Measurements from ENCODE around the gene TGFB1. TPM values are rescaled to one million over a fixed set of nuclear protein-coding genes. Genes with fewer than 3 reads are reported as not detected.
"Not testable (repeated sequence)": the region's sequence is repeated elsewhere in the genome, so short reads cannot be mapped to it uniquely, and the experiment has no call there.

The TGFB1 gene
- total RNA-seq, 1 donor from 2014 or later = 176 TPM

DNA sequence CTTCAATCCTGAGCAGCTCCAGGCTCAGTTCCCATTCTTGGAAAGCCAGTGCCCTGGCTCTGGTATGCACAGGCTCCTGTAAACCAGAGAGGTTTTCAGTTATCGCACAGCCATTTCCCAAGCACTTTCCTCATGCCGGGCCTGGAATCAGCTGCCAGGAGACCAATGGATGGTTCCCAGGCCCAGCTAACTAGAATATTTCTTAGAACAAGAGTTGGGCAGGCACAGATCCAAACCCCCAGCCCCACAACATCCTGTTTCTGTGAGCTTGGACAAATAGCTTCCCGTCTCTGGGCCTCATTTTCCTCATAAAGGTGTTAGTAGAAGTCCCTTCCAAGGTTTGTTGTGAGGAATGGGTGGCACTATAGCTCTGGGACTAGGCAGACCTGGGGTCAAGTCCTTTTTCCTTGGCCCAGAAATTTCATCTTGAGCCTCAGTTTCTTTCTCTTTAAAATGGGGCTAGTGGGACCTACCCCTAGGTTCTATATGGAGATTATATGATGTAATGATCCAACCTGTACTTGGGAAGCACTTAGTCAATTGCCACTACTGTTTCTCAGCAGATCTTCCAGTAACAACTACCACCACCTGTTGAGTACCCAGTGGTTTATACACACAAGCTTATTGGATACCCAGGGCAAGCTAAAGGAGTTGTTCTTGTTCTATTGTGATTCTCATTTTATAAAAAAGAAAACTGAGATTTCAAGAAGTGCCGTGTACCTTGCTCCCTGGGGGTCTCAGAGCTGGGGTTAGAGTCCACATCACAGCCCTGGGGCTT lies 48.8 kb downstream of the TGFB1 start:
- no peak for DNase-seq (ENCODE audit: extremely low read depth, low read depth, low spot score)

DNA sequence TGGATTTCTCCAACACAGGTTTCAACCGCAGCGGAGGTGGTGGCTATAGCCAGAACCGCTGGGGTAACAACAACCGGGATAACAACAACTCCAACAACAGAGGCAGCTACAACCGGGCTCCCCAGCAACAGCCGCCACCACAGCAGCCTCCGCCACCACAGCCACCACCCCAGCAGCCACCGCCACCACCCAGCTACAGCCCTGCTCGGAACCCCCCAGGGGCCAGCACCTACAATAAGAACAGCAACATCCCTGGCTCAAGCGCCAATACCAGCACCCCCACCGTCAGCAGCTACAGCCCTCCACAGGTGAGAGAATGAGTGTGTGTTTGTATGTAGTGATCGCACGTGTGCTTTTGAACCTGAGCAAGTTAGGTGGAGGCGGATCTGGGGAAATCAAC lies 49.8 kb downstream of the TGFB1 start:
- DNase-seq (ENCODE audit: extremely low read depth, low read depth, low spot score) = no peak

DNA sequence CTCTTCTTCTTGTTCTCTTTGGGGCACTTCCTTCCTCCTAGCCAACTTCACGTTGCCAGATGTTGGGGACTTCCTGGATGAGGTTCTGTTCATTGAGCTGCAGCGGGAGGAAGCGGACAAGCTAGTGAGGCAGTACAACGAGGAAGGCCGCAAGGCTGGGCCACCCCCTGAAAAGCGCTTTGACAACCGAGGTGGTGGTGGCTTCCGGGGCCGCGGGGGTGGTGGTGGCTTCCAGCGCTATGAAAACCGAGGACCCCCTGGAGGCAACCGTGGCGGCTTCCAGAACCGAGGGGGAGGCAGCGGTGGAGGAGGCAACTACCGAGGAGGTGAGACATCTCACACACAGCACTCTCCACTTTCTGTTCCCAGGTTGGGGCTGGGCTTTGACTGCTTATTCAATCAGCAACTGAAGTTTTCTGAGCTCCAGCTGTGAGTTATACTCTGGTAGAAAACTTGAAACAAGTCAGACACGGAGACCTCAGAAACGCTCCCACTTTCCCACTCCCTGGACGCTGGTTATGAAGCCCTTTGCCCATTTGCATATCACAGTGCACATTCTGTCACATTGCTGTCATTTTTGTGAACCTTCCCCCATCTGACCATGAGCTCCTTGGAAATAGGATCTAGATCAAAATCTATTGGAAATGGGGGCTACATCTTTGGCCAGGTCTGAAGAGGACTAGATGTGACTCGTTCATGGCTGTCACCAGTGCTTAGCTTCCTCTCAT lies 50.9 kb downstream of the TGFB1 start:
- DNase-seq (ENCODE audit: extremely low read depth, low read depth, low spot score) = no peak

DNA sequence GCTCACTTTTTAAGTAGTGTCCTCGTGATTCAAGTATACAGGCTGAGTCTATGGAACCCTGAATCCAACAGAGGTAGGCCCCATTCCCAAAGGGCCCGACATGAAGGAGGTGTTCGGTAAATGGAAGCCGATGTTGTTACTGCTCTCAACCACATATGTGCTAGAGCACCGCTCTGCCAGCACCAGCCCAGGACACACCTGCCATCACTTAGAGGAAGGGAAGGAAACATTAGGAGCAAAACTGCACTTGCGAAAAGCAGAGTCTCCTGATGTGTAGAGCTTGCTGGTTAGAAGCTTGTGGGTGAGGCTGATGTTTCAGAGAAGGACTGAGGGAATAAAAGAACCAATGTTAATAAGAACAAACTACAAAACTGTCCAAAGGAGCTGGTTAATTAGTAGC lies 53.2 kb downstream of the TGFB1 start:
- DNase-seq (ENCODE audit: extremely low read depth, low read depth, low spot score) = no peak

DNA sequence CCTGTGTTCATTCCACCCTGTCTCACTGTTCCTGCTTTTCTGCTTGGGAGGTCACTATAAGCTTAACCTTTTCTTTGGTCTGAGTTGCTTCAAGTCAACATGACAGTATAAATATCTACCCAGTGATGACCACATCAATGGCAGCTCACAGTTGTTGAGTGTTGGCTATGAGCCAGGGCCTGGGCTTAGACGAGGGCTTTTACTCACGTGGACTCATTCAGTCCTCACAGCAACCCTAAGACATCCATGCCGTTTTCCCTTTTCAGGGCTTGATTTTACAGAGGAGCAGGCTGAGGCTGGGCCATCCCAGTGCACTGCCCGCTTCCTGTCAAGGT lies 54.0 kb downstream of the TGFB1 start:
- no peak for DNase-seq (ENCODE audit: extremely low read depth, low read depth, low spot score)

DNA sequence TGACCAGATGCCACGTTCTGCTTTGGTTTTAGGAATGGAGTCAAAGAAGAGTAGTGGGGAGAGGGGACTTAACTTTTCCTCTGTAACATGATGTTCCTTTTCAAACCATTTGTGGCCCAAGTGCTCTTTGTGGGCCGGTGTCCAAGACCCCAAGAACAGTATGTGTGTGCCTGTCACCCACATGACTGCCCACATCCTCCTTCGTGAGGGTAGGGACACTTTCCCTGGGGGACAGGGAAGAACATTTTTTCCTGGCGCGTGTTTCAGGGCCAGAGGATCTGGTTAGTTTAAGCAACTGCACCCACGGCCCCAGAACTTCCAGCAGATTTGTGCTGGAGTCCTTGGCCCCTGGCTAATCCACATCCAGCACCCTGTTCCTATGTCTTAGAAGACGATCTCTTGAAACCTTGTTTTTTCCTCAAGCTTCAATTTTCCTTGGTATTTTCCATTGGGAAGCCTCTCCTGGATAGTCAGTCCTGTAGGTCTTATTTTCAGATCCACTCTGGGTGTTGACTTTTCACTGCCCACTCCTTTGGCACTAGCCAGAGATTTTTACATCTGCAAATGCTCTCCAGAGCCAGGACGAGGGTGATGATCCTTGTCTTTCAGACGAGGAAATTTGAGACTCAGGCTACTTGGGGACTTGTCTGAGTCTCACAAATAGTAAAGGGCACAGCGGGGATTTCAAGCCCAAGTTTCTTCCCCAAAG lies 54.5 kb downstream of the TGFB1 start:
- no peak for DNase-seq (ENCODE audit: extremely low read depth, low read depth, low spot score)

DNA sequence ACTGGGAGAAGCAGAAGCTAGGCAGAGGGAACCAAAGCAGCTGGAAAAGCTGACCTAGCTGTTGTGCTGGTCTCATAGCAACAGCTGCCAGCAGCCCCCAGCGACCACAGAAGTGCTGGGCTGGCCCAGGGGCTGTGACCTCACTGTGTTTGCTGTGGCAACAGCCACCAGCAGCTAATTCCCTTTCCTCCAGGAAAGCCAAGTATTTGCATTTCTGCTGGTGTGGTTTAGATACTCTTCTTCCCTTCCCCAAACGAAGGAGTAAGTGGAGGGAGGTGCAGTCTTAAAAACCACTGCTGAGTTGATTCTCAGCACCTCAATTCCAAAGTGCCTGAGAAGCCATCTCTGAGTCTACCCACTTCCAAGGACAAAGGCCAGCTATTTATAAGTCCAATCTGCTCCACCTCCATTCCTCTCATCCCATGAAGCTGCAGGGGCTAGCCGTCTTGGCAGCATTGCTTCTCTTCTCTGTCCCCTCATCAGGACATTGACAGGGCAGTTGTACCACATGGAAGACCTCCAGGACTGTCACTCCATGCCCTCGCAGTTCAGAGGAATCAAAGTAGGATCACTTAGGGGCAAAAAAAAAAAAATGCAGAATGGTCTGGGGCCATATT lies 55.3 kb downstream of the TGFB1 start:
- DNase-seq (ENCODE audit: extremely low read depth, low read depth, low spot score) = no peak

DNA sequence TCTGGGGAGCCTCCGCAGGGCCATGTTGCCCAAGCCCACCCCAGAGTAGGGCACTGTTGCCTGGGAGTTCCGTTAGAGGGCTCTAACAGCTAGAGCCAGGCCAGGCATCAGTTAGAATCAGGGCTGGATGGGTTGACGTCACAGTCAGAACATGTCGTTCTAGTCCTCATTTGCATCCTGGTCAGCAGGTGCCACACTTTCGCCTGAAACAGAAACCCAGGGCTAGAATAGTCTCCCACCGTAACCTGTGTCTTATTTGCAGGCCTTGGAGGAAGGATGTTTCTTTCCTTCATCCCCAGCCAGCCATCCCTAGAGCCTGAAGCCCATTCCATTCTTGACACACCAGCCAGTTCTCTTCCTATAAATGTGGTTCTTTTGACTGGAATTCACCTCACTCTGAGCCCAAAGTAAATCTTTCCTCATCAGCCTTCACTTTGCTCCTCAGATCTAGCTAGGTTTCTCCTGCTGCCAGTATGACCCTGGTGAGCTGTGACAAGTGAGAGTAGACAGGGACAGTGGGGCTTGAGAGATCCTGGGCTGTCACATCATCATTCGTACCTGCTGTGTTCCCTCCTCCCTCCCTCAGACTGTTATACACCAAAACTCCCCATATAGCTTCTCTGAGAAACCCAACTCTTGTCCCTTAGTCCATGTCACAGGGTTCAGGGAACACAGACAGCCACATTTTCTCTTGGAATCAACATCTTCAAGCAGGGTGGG lies 55.9 kb downstream of the TGFB1 start:
- no peak for DNase-seq (ENCODE audit: extremely low read depth, low read depth, low spot score)

DNA sequence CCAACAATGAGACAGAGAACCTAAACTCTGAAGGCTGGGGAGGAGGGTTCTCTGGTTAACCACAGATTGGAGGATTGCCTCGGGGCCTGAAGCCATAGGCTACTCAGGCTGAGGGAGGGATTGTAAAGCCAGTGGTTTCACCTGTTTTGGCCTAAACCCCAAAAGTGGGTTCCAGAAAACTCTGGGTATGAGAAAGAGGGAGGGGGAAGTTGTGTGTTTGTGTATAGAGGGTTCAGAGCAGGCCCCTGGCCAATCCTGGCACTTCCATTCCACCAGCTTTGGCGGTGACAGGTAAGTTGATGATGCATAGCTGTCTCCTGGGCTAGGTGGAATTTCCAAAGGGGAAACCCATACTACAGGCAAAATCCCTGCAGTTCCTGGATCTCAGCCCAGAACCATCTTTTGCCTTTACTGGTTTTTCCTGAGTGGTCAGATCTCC lies 57.3 kb downstream of the TGFB1 start:
- no peak for DNase-seq (ENCODE audit: extremely low read depth, low read depth, low spot score)

DNA sequence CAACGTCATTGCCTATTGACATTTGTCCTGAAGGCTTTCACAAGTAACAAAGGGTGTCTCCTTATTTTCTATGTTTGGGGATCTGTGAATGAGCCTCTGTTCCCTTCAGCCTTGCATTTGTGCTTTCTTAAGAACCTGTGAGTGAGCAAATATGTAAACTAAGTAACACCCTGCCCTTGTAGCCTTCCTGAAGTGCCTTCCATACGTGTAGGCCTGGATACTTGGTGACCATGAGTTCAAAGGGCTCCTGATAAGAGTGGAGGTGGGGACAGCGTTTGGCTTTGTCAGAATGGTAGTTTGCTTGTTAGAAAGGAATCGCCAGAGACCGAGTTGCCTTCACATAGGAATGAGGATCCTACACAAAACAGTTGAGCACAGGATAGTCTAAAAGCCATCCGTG lies 58.2 kb downstream of the TGFB1 start:
- no peak for DNase-seq (ENCODE audit: extremely low read depth, low read depth, low spot score)

DNA sequence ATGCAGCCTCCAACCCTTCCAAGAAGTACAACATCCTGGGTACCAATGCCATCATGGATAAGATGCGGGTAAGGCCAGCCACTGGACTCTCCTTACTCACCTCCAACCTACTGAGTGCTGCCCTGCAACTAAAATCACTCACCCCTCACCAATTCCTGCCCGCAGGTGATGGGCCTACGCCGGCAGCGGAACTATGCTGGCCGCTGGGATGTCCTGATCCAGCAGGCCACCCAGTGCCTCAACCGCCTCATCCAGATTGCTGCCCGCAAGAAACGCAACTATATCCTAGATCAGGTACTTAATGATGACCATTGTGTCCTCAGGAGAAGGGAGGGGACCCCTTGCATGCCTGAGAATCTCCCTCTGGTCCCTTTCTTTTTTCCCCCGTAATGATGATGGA lies 59.3 kb downstream of the TGFB1 start:
- no peak for DNase-seq (ENCODE audit: extremely low read depth, low read depth, low spot score)

DNA sequence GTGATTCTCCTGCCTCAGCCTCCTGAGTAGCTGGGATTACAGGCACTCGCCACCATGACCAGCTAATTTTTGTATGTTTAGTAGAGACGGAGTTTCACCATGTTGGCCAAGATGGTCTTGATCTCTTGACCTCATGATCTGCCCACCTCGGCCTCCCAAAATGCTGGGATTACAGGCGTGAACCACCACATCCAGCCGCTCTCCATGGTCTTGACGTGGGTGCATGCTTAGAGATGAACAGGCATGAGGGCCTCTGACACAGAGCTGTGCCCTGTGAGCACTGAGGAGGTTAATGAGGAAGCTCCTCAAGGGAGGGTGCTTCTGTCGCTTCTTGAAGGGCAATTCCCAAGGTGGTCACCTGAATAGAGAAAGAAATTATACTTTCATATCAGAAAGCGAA lies 63.9 kb downstream of the TGFB1 start:
- DNase-seq (ENCODE audit: extremely low read depth, low read depth, low spot score) = not testable (repeated sequence)

DNA sequence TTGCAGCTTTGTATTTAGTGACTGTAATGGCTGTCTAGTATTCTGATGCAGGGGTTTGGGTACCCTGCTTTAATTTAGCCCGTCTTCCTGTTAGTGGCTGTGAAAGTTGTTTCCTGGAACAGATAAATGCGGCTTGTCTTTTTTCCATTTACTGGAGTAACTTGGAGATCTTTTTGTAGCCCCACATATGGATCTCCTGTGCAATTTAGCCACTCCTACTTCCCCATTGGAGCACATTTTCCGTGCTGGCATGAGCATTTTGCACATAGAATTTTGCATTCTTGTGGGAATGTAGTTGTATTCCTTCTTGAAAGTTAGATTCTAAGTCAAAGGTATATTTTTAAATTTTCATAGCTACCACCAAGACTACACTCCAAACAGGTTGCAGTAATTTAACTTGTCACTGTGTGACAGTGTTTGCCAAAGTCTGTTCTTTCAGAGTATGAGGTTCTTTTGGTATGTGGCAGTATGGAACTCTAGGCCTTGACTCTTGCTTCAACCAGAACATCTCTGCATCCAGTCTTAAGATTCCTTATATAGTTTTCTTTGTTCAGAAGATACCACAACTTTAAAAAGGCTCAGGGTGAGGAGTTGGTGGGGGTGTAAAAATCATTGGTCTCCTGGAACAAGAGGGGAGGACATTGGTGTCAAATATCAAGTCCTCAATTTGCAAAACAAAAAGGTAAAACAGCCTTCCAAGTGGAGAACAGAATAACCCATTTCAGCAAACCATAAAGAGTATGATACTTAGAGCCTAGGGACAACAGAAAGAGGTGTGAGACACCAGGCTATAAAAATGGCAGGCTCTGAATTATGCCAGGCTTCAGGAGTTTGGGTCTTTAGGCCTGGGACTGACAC lies 64.8 kb downstream of the TGFB1 start:
- no peak for DNase-seq (ENCODE audit: extremely low read depth, low read depth, low spot score)

Other genes with a start within 250 kb of the TGFB1 start
- not detected in 2 replicates for gene CYP2F1, start 239.5 kb downstream of the TGFB1 start, total RNA-seq
- 0.88 and 9.1 TPM in 2 replicates for gene CYP2S1, start 160.7 kb downstream of the TGFB1 start, total RNA-seq
- 64.5 and 89.8 TPM in 2 replicates for gene AXL, start 134.7 kb downstream of the TGFB1 start, total RNA-seq
- 135 and 217 TPM in 2 replicates for gene HNRNPUL1, start 89.5 kb downstream of the TGFB1 start, total RNA-seq
- gene CCDC97, start 43.8 kb downstream of the TGFB1 start, total RNA-seq = 10.9 and 16.3 TPM in 2 replicates
- 7.6 and 8.2 TPM in 2 replicates for gene B9D2, start 10.2 kb upstream of the TGFB1 start, total RNA-seq
- gene TMEM91, start 22.6 kb upstream of the TGFB1 start, total RNA-seq = 9.4 and 10.1 TPM in 2 replicates
- 16.7 and 17.0 TPM in 2 replicates for gene EXOSC5, start 43.4 kb upstream of the TGFB1 start, total RNA-seq
- gene BCKDHA, start 43.9 kb upstream of the TGFB1 start, total RNA-seq = 27.0 and 33.6 TPM in 2 replicates
- gene B3GNT8, start 73.5 kb upstream of the TGFB1 start, total RNA-seq = 0.19 and 5.5 TPM in 2 replicates
- 45.2 and 50.2 TPM in 2 replicates for gene DMAC2, start 86.0 kb upstream of the TGFB1 start, total RNA-seq
- gene ERICH4, start 89.2 kb upstream of the TGFB1 start, total RNA-seq = not detected in 2 replicates
- gene CEACAM21, start 222.2 kb upstream of the TGFB1 start, total RNA-seq = 8.8 and 9.7 TPM in 2 replicates